Measurements from ENCODE around the gene RGS6.

DNA sequence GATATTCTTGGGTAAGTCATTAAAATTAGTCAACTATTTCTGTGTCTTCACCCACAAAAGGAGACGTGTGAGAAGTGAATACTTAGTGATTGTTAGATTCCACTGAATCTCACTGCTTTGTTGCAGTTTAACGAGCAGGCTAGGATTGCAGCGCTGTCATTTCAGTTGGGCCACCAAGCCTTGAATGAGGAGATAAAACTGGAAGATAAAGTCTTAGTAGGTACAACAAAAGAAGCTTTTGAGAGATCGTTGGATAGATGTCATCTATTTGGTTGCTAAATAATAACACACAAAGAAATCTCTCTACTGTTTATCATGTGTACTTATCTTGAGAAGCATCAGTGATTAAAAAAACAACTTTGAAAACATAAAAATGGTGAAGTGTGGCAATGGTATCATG lies 132.3 kb downstream of the RGS6 start:
- TF ChIP-seq CTCF (IDR thresholded peaks at IDR 0.05) (no peak), POLR2A (IDR thresholded peaks at IDR 0.05) (no peak), POLR2AphosphoS5 (IDR thresholded peaks at IDR 0.05) (no peak)
